ENCODE measurements around the gene SLC31A1.

SLC31A1 gene

DNA sequence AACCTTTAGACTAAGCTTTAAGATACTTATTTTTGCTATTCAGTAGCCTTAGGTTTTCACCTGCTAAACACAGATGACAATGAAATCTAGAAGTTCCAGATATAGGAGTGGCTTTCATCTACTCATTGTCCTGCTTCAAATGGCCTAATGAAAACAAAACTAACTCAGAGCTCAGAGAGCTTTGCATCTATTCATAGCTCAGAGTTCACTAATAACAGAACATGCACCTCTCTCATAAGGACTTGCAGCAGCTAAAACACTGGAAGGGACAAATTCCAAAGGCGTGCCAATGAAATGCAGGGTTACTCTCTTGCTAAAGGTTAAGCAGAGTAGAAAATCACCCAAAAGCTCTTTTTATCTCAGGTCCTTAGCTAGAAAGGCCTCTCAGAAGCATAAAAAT lies 41.5 kb upstream of the SLC31A1 start:
- Histone ChIP-seq H3K36me3 (peaks cover 61% of the 10 kb centered on the region), H3K27ac (no peak overlapping the region), H3K27me3 (ENCODE audit: insufficient read depth, low read depth, severe bottlenecking) (no peaks in the 10 kb centered on the region), H3K9me3 (ENCODE audit: severe bottlenecking) (no peaks in the 10 kb centered on the region), H3K4me3 (ENCODE audit: low read depth, low read length) (no peak overlapping the region)
- DNase-seq = no peak
- TF ChIP-seq, protein P1, sequence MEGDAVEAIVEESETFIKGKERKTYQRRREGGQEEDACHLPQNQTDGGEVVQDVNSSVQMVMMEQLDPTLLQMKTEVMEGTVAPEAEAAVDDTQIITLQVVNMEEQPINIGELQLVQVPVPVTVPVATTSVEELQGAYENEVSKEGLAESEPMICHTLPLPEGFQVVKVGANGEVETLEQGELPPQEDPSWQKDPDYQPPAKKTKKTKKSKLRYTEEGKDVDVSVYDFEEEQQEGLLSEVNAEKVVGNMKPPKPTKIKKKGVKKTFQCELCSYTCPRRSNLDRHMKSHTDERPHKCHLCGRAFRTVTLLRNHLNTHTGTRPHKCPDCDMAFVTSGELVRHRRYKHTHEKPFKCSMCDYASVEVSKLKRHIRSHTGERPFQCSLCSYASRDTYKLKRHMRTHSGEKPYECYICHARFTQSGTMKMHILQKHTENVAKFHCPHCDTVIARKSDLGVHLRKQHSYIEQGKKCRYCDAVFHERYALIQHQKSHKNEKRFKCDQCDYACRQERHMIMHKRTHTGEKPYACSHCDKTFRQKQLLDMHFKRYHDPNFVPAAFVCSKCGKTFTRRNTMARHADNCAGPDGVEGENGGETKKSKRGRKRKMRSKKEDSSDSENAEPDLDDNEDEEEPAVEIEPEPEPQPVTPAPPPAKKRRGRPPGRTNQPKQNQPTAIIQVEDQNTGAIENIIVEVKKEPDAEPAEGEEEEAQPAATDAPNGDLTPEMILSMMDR (IDR thresholded peaks at IDR 0.05; ENCODE audit: low read depth, low read length) = no peak

DNA sequence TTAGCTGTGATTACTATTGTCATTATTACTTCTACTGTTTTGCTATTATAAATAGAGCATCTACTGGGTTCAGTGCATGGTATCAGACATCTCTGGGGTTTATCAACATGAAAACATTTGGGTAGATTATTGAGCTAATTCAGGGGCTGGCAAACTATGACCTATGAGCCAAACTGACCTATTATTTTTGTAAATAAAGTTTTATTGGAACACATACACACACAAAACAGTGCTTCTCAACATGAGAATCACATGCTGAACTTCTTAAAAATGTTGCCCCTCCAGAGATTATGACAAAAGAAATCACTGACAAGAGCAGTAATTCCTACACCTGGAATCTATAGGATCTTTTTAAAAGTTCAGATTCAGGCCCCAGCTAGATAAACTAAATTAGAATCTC lies 40.2 kb upstream of the SLC31A1 start:
- no peak overlapping the region for H3K4me3 ChIP-seq (ENCODE audit: low read depth, low read length)
- DNase-seq = no peak
- H3K36me3 ChIP-seq = peaks cover 62% of the 10 kb centered on the region
- H3K27me3 ChIP-seq (ENCODE audit: insufficient read depth, low read depth, severe bottlenecking) = no peaks in the 10 kb centered on the region
- no peak overlapping the region for H3K27ac ChIP-seq
- no peaks in the 10 kb centered on the region for H3K9me3 ChIP-seq (ENCODE audit: severe bottlenecking)
- TF ChIP-seq, protein P1 (IDR thresholded peaks at IDR 0.05; ENCODE audit: low read depth, low read length) = no peak

DNA sequence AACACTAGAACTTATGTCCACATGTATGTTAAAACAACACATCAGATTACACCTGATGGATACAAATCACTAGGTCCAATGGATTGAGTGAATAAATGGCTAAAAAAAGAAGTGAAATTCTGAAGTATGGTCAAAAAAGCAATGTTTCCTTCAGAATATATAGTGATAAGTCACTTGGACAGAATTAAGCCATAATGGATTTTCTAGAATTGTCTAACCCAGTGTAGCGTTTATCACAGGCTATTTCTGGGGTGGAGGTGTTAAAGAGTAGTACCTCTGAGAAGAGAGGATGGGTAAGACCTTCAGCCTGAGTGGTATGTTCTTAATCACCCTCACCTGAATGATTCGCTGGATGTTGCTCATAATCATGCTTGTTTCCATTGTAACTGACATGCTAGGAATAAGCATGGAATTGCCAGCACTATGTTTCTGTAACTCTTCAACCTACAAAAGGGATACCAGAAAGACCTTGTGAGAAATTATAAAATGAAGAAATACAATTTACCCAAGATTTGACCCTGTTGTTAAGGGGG lies 37.3 kb upstream of the SLC31A1 start:
- peaks cover 68% of the 10 kb centered on the region for H3K36me3 ChIP-seq
- H3K27ac ChIP-seq = no peak overlapping the region
- H3K4me3 ChIP-seq (ENCODE audit: low read depth, low read length) = no peak overlapping the region
- H3K9me3 ChIP-seq (ENCODE audit: severe bottlenecking) = no peaks in the 10 kb centered on the region
- H3K27me3 ChIP-seq (ENCODE audit: insufficient read depth, low read depth, severe bottlenecking) = no peaks in the 10 kb centered on the region
- DNase-seq = no peak
- TF ChIP-seq, protein P1 (IDR thresholded peaks at IDR 0.05; ENCODE audit: low read depth, low read length) = no peak

DNA sequence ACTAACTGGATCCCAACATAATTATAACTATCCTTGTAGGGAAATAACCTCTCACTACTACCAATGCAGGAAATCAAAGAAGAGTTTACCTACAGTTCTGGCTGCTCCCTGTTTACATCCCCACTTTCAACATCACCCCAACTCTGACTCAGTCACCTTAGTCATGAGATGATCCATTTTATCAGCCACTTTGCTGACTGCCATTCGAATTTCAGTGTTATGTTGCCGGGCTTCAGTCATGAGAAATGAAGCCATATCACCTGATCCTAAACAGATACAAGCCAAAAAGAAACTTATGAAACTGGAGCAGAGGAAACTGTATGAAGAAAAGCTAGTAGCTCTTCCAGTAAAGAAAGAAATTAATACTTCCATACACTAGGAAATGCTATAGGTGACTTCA lies 36.8 kb upstream of the SLC31A1 start:
- peaks cover 68% of the 10 kb centered on the region for H3K36me3 ChIP-seq
- H3K9me3 ChIP-seq (ENCODE audit: severe bottlenecking) = no peaks in the 10 kb centered on the region
- no peak for DNase-seq
- H3K27ac ChIP-seq = no peak overlapping the region
- no peaks in the 10 kb centered on the region for H3K27me3 ChIP-seq (ENCODE audit: insufficient read depth, low read depth, severe bottlenecking)
- H3K4me3 ChIP-seq (ENCODE audit: low read depth, low read length) = no peak overlapping the region
- TF ChIP-seq, protein P1 (IDR thresholded peaks at IDR 0.05; ENCODE audit: low read depth, low read length) = no peak

DNA sequence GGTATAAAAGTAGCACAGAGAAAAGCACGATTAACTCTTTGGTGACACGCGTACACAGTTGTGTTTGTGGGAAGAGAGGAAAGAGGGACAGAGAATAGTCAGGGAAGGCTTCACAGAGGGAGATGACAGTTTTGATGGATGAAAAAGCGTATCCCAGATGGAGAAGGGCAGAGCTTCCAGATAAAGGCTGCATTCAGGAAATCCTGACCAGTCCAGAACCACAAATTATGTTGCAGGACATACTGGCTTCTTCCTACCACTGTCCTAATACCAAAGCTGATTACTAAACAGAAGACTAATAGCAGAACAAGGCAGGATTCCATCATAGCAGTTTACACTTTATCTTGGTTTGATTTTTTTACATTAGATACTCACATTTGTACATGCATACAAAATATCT lies 36.1 kb upstream of the SLC31A1 start:
- Histone ChIP-seq H3K4me3 (ENCODE audit: low read depth, low read length) (no peak overlapping the region), H3K27ac (no peak overlapping the region), H3K27me3 (ENCODE audit: insufficient read depth, low read depth, severe bottlenecking) (no peaks in the 10 kb centered on the region), H3K36me3 (peaks cover 68% of the 10 kb centered on the region), H3K9me3 (ENCODE audit: severe bottlenecking) (no peaks in the 10 kb centered on the region)
- TF ChIP-seq, protein P1 (IDR thresholded peaks at IDR 0.05; ENCODE audit: low read depth, low read length) = no peak
- no peak for DNase-seq

DNA sequence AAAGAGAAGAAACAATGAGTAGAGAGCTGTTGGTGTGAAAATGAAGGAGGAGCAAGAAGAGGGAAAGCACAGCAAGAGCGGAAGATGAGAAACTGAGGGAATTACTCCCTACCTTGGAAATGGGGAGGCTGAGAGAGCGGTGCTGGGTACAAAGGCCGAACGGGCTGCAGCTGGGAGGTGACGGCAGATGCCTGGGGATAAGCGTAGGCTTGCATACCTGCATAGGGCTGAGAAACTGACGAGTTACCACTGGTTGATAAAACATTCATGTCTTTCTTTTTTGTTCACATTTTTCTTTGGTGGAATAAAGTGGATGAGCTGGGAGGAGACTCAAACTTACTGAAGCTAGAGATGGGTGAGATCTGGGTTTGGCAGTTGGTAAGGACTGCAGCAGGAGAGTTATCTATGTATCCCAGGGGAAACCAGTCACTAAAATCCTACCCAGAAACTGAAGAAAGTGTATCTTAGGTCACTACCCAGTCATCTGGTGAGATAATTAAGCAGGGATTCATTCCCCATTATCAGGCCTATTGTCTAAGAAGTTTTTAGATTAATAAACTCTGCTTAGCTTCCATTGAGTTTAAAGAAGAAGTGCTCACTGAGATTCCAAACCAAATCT lies 35.1 kb upstream of the SLC31A1 start:
- no peak for DNase-seq
- no peak overlapping the region for H3K27ac ChIP-seq
- TF ChIP-seq, protein P1 (IDR thresholded peaks at IDR 0.05; ENCODE audit: low read depth, low read length) = no peak
- peaks cover 70% of the 10 kb centered on the region for H3K36me3 ChIP-seq
- no peak overlapping the region for H3K4me3 ChIP-seq (ENCODE audit: low read depth, low read length)
- no peaks in the 10 kb centered on the region for H3K27me3 ChIP-seq (ENCODE audit: insufficient read depth, low read depth, severe bottlenecking)
- no peaks in the 10 kb centered on the region for H3K9me3 ChIP-seq (ENCODE audit: severe bottlenecking)
